ENCODE measurements around the gene DOCK6. TPM values are rescaled to one million over a fixed set of nuclear protein-coding genes. Genes with fewer than 3 reads are reported as not detected.

DOCK6 gene
- total and polyA plus RNA-seq, 11 donors, result 21.6 to 57.8 (median 38.5) TPM

- H3K4me3 ChIP-seq, result no peak overlapping the region
- 68 to 93% (median 89%) methylated on average over 5 of the region's 5 CpGs for WGBS, 4 donors
- intact Hi-C loops (cut with DNase I), result loop anchor here in 3 of 10 donors (5.0 kb wide), 1 partner anchor 42 kb away; the partner anchor contains the start of gene SPC24 (in 3 of the 3)
- H3K27ac ChIP-seq, result peak overlapping the region in 9 of 12 donors; percentile 88 to 100 (median 96)
- ATAC-seq, result no peak
- H3K36me3 ChIP-seq, result peaks cover 0 to 49% (median 32%) of the 10 kb centered on the region in 9 donors
- DNase-seq, result no peak
- peaks cover 8 to 64% (median 49%) of the 10 kb centered on the region in 12 donors for H3K4me1 ChIP-seq
- no peaks in the 10 kb centered on the region for H3K9me3 ChIP-seq
- no peak for TF ChIP-seq POLR2A (IDR thresholded peaks at IDR 0.05)
- no peak for TF ChIP-seq CTCF (IDR thresholded peaks at IDR 0.05)
- peaks cover 0 to 6% (median 0%) of the 10 kb centered on the region in 9 donors for H3K27me3 ChIP-seq
These were observed 62.8 kb downstream of the DOCK6 start for GRCh38 chr19:11199517-11199916.

GRCh38 chr19:11198769-11199424 lies 63.4 kb downstream of the DOCK6 start:
- Histone ChIP-seq H3K27me3 (peaks cover 0 to 6% (median 0%) of the 10 kb centered on the region in 9 donors), H3K4me1 (peaks cover 8 to 63% (median 52%) of the 10 kb centered on the region in 12 donors), H3K36me3 (peaks cover 0 to 51% (median 38%) of the 10 kb centered on the region in 9 donors), H3K27ac (peak overlapping the region in 11 of 12 donors; percentile 86 to 100 (median 95)), H3K9me3 (no peaks in the 10 kb centered on the region), H3K4me3 (no peak overlapping the region)
- 48 to 58% (median 50%) methylated on average over 7 of the region's 7 CpGs for WGBS, 4 donors
- ATAC-seq, result no peak
- intact Hi-C loops (cut with DNase I), result loop anchor here in 3 of 10 donors (5.0 kb wide), 1 partner anchor 42 kb away; the partner anchor contains the start of gene SPC24 (in 3 of the 3)
- DNase-seq, result no peak
- TF ChIP-seq POLR2A (IDR thresholded peaks at IDR 0.05) (no peak), CTCF (IDR thresholded peaks at IDR 0.05) (no peak)

GRCh38 chr19:11198175-11198534 lies 64.2 kb downstream of the DOCK6 start:
- H3K27me3 ChIP-seq, result peaks cover 0 to 6% (median 0%) of the 10 kb centered on the region in 9 donors
- H3K4me3 ChIP-seq, result peak overlapping the region in 8 of 12 donors; percentile 70 to 96 (median 80)
- intact Hi-C loops (cut with DNase I), result loop anchor here in 3 of 10 donors (5.0 kb wide), 1 partner anchor 41 kb away; the partner anchor contains the start of gene SPC24 (in 3 of the 3)
- WGBS, 4 donors, result 71 to 83% (median 78%) methylated on average over 7 of the region's 7 CpGs
- H3K27ac ChIP-seq, result peak overlapping the region; percentile 81 to 100 (median 94)
- no peaks in the 10 kb centered on the region for H3K9me3 ChIP-seq
- peaks cover 8 to 63% (median 52%) of the 10 kb centered on the region in 12 donors for H3K4me1 ChIP-seq
- no peak for ATAC-seq
- no peak for DNase-seq
- no peak for TF ChIP-seq CTCF (IDR thresholded peaks at IDR 0.05)
- no peak for TF ChIP-seq POLR2A (IDR thresholded peaks at IDR 0.05)
- H3K36me3 ChIP-seq, result peaks cover 0 to 58% (median 45%) of the 10 kb centered on the region in 9 donors
